NT2/D1 (cell line): Measurements from ENCODE around the gene ACIN1.
"Not testable (repeated sequence)": the region's sequence is repeated elsewhere in the genome, so short reads cannot be mapped to it uniquely, and the experiment has no call there.

Source experiments
- DNase-seq: peaks from one replicate; pipeline ENCODE4 v3.0.0-alpha.2; 2011; ENCODE audit warnings: low read depth, low spot score
- H3K27me3 ChIP-seq: 2 replicates; pipeline ENCODE4 v1.6.0; 2011; ENCODE audit warnings: mild to moderate bottlenecking; ENCODE audit not compliant: insufficient read length, insufficient read depth
- H3K36me3 ChIP-seq: 2 replicates; pipeline ENCODE4 v1.6.1; 2011; ENCODE audit warnings: mild to moderate bottlenecking, low read length, mixed read lengths; ENCODE audit not compliant: insufficient read depth, insufficient read length
- H3K4me1 ChIP-seq: 2 replicates; pipeline ENCODE4 v1.5.1; 2011; ENCODE audit not compliant: insufficient read depth, insufficient read length
- H3K4me3 ChIP-seq: 2 replicates; pipeline ENCODE4 v1.5.1; 2011; ENCODE audit warnings: low read depth; ENCODE audit not compliant: insufficient read length
- H3K9ac ChIP-seq: 2 replicates; pipeline ENCODE4 v1.6.0; 2011; ENCODE audit warnings: low read depth; ENCODE audit not compliant: insufficient read length
- H3K9me3 ChIP-seq: 2 replicates; pipeline ENCODE4 v1.5.1; 2011; ENCODE audit warnings: mild to moderate bottlenecking, low read length; ENCODE audit not compliant: insufficient read depth
- SUZ12 ChIP-seq: IDR thresholded peaks from 2 replicates; pipeline ENCODE4 v1.6.1; 2011; ENCODE audit not compliant: insufficient read length, insufficient read depth; ENCODE audit errors: extremely low read depth
- YY1 ChIP-seq: IDR thresholded peaks from 2 replicates; pipeline ENCODE4 v1.6.1; 2011; ENCODE audit not compliant: insufficient read length, insufficient read depth
- ZNF274 ChIP-seq: IDR thresholded peaks from 2 replicates; pipeline ENCODE4 v1.6.1; 2011; ENCODE audit warnings: mild to moderate bottlenecking, low read depth, low read length

The ACIN1 gene

GRCh38 chr14:23020143-23021128, 74.5 kb downstream of the ACIN1 start:
- H3K4me1 ChIP-seq: peaks cover 7% of the 10 kb centered on the region

GRCh38 chr14:23018107-23018506, 76.8 kb downstream of the ACIN1 start:
- no peak for DNase-seq
- no peak for TF ChIP-seq SUZ12
- no peak for TF ChIP-seq ZNF274
- TF ChIP-seq YY1: no peak
- Histone ChIP-seq H3K9ac (no peak overlapping the region), H3K4me3 (no peak overlapping the region), H3K27me3 (no peaks in the 10 kb centered on the region), H3K36me3 (peaks cover 23% of the 10 kb centered on the region), H3K4me1 (no peaks in the 10 kb centered on the region), H3K9me3 (no peaks in the 10 kb centered on the region)

More at GRCh38 chr14:23020143-23021128, 74.5 kb downstream of the ACIN1 start:
- Histone ChIP-seq H3K36me3 (peaks cover 44% of the 10 kb centered on the region), H3K4me3 (no peak overlapping the region), H3K9ac (no peak overlapping the region), H3K9me3 (no peaks in the 10 kb centered on the region), H3K27me3 (no peaks in the 10 kb centered on the region)
- TF ChIP-seq YY1 (no peak), SUZ12 (no peak), ZNF274 (no peak)
- no peak for DNase-seq

GRCh38 chr14:23017091-23017490, 77.8 kb downstream of the ACIN1 start:
- Histone ChIP-seq H3K4me1 (no peaks in the 10 kb centered on the region), H3K36me3 (peaks cover 18% of the 10 kb centered on the region), H3K9me3 (no peaks in the 10 kb centered on the region), H3K4me3 (no peak overlapping the region), H3K9ac (no peak overlapping the region), H3K27me3 (no peaks in the 10 kb centered on the region)
- DNase-seq: no peak
- TF ChIP-seq YY1: no peak
- no peak for TF ChIP-seq SUZ12
- no peak for TF ChIP-seq ZNF274

- H3K36me3 ChIP-seq: peaks cover 4% of the 10 kb centered on the region
- no peaks in the 10 kb centered on the region for H3K4me1 ChIP-seq
- H3K9ac ChIP-seq: no peak overlapping the region
- H3K9me3 ChIP-seq: no peaks in the 10 kb centered on the region
- no peaks in the 10 kb centered on the region for H3K27me3 ChIP-seq
- no peak for TF ChIP-seq SUZ12
- TF ChIP-seq ZNF274: no peak
- TF ChIP-seq YY1: no peak
- no peak for DNase-seq
- no peak overlapping the region for H3K4me3 ChIP-seq
Observed at GRCh38 chr14:23015618-23016017, 79.3 kb downstream of the ACIN1 start.

GRCh38 chr14:23013749-23014054, 81.2 kb downstream of the ACIN1 start:
- not testable (repeated sequence) for DNase-seq, H3K9ac ChIP-seq, H3K27me3 ChIP-seq, H3K9me3 ChIP-seq, H3K4me1 ChIP-seq, H3K4me3 ChIP-seq, H3K36me3 ChIP-seq

GRCh38 chr14:23013054-23013748, 81.7 kb downstream of the ACIN1 start:
- no peak for TF ChIP-seq SUZ12
- no peak for TF ChIP-seq ZNF274
- no peak for TF ChIP-seq YY1
- Histone ChIP-seq H3K27me3 (no peaks in the 10 kb centered on the region), H3K4me3 (no peak overlapping the region), H3K4me1 (no peaks in the 10 kb centered on the region), H3K36me3 (no peaks in the 10 kb centered on the region), H3K9me3 (no peaks in the 10 kb centered on the region), H3K9ac (peak overlapping the region; percentile 1)
- no peak for DNase-seq

GRCh38 chr14:23009939-23010726, 84.8 kb downstream of the ACIN1 start, which contains the start of gene C14orf93:
C14orf93 (minus strand) TSS chr14:23010143; CDS start chr14:22999023, 11,120 bp downstream.
- H3K9ac ChIP-seq: peak within 1 kb of the TSS; percentile 29
- H3K4me1 ChIP-seq: no peaks in the 10 kb centered on the region
- no peaks in the 10 kb centered on the region for H3K27me3 ChIP-seq
- no peaks in the 10 kb centered on the region for H3K9me3 ChIP-seq
- TF ChIP-seq SUZ12: no peak
- TF ChIP-seq YY1: no peak
- no peak for TF ChIP-seq ZNF274
- H3K4me3 ChIP-seq: peak within 1 kb of the TSS; percentile 33
- H3K36me3 ChIP-seq: no peaks in the 10 kb centered on the region
- peak; percentile 43 for DNase-seq
